ENCODE measurements around the gene MRTFA.

- TF ChIP-seq CTCF (conservative IDR thresholded peaks at IDR 0.05): no peak
- no peak for TF ChIP-seq ZFX (IDR thresholded peaks at IDR 0.05)
Observed at GRCh38 chr22:40659166-40659565, 22.6 kb upstream of the MRTFA start.
